ENCODE data around the gene SLC2A13. TPM values are rescaled to one million over a fixed set of nuclear protein-coding genes. Genes with fewer than 3 reads are reported as not detected.
A peak's percentile ranks its signal among the peaks of the same experiment; 100 is the strongest.

Gene SLC2A13
- total RNA-seq, 1 donor from 2014 or later, result 5.2 TPM

DNA sequence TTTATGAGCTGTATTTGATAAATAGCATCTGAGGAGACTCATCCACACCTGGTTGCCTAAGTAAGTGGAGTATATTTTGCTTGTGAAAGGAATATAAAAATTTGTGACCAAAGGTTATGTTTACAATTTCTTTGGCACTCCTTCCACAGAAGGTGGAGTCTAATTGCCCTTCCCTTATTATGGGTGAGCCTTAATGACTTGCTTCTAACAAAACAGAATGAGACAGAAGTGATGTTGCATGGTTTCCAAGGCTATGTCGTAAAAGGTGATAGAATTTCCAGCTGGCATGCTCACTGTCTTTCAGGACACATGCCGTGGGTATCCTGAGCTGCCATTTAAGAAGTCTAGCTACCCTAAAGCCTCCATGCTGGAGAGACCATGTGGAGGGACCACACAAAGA, 369.5 kb downstream of the SLC2A13 start:
- Mint-ChIP-seq H3K27me3 (ENCODE audit: unreplicated experiment) (no peaks in the 10 kb centered on the region), H3K4me1 (ENCODE audit: low read depth, unreplicated experiment) (no peaks in the 10 kb centered on the region), H3K4me3 (ENCODE audit: unreplicated experiment) (no peak overlapping the region), H3K27ac (ENCODE audit: unreplicated experiment) (no peak overlapping the region), H3K36me3 (ENCODE audit: unreplicated experiment) (peaks cover 19% of the 10 kb centered on the region), H3K9me3 (ENCODE audit: unreplicated experiment) (peaks cover 7% of the 10 kb centered on the region)
- DNase-seq, result no peak
- TF ChIP-seq, protein P1, sequence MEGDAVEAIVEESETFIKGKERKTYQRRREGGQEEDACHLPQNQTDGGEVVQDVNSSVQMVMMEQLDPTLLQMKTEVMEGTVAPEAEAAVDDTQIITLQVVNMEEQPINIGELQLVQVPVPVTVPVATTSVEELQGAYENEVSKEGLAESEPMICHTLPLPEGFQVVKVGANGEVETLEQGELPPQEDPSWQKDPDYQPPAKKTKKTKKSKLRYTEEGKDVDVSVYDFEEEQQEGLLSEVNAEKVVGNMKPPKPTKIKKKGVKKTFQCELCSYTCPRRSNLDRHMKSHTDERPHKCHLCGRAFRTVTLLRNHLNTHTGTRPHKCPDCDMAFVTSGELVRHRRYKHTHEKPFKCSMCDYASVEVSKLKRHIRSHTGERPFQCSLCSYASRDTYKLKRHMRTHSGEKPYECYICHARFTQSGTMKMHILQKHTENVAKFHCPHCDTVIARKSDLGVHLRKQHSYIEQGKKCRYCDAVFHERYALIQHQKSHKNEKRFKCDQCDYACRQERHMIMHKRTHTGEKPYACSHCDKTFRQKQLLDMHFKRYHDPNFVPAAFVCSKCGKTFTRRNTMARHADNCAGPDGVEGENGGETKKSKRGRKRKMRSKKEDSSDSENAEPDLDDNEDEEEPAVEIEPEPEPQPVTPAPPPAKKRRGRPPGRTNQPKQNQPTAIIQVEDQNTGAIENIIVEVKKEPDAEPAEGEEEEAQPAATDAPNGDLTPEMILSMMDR (IDR thresholded peaks at IDR 0.05; ENCODE audit: partially characterized antibody, unreplicated experiment), result no peak

DNA sequence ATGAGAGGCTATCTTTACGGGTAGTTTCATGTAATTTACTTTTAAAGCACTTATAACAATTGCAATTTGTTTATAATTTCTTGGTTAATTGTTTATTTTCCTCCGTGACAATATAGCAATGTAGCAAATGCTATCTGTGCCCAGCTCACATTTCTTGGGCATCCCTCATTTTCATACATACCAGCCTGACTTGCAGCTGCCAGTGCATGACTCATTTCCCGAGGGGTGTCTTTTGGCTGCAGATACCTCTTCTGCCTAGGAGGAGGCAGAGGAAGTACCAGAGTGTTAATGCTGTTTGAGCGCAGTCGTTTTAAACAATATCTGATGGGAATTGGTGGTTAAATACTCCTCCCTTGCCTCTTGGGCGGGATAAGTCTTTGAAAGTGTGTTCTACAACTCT, 382.1 kb downstream of the SLC2A13 start:
- H3K4me3 Mint-ChIP-seq (ENCODE audit: unreplicated experiment), result no peak overlapping the region
- TF ChIP-seq, protein P1 (IDR thresholded peaks at IDR 0.05; ENCODE audit: partially characterized antibody, unreplicated experiment), result no peak
- H3K4me1 Mint-ChIP-seq (ENCODE audit: low read depth, unreplicated experiment), result peaks cover 5% of the 10 kb centered on the region
- no peaks in the 10 kb centered on the region for H3K9me3 Mint-ChIP-seq (ENCODE audit: unreplicated experiment)
- H3K27me3 Mint-ChIP-seq (ENCODE audit: unreplicated experiment), result no peaks in the 10 kb centered on the region
- no peak overlapping the region for H3K27ac Mint-ChIP-seq (ENCODE audit: unreplicated experiment)
- H3K36me3 Mint-ChIP-seq (ENCODE audit: unreplicated experiment), result no peaks in the 10 kb centered on the region
- peak; percentile 35 for DNase-seq

DNA sequence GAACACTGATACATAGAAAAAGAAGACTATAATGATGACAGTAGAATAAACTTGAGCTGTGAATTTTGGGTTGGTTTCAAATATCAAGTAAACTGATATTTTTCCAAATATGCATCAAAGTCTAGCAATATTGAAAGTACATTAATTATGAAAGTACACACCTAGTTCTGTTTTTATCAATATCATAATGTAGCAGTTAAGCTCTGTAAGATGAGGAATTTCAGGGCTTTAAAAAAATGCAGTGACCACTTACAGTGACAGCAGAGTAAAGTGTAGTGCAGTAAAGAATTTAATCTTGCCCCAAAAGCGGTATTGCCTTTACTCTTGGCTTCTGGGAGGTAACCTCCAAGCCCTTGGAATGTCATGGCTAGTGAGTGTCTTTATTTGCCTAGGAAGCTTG, 383.4 kb downstream of the SLC2A13 start:
- TF ChIP-seq, protein P1 (IDR thresholded peaks at IDR 0.05; ENCODE audit: partially characterized antibody, unreplicated experiment), result no peak
- H3K36me3 Mint-ChIP-seq (ENCODE audit: unreplicated experiment), result no peaks in the 10 kb centered on the region
- no peak overlapping the region for H3K4me3 Mint-ChIP-seq (ENCODE audit: unreplicated experiment)
- no peaks in the 10 kb centered on the region for H3K27me3 Mint-ChIP-seq (ENCODE audit: unreplicated experiment)
- DNase-seq, result no peak
- H3K4me1 Mint-ChIP-seq (ENCODE audit: low read depth, unreplicated experiment), result peaks cover 5% of the 10 kb centered on the region
- H3K27ac Mint-ChIP-seq (ENCODE audit: unreplicated experiment), result no peak overlapping the region
- no peaks in the 10 kb centered on the region for H3K9me3 Mint-ChIP-seq (ENCODE audit: unreplicated experiment)

DNA sequence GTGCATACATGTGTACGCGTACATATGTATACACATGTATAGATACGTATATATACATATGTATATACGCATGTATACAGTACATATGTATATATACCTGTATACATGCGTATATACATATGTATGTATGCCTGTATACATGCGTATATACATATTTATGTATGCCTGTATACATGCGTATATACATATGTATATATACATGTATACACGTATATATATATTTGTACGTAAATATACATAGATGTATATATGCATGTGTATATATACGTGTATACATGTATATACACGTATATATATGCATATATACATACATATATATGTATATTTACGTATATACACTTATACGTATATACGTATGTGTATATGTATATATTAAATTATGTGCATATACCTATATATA, 392.3 kb downstream of the SLC2A13 start:
- Mint-ChIP-seq H3K27me3 (ENCODE audit: unreplicated experiment) (peaks cover 1% of the 10 kb centered on the region), H3K9me3 (ENCODE audit: unreplicated experiment) (no peaks in the 10 kb centered on the region)

DNA sequence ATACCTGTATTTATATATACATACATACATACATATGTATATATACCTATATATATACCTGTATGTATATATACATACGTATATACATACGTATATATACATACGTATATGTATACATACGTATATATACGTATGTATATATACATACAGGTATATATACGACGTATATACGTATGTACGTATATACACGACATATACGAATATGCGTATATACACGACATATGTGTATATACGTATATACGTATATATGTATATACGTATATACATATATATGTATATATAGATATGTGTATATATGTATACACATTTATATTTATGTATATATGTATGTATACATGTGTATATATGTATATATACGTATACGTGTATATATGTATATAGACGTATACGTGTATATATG, 393.5 kb downstream of the SLC2A13 start:
- Mint-ChIP-seq H3K4me3 (ENCODE audit: unreplicated experiment) (no peak overlapping the region), H3K9me3 (ENCODE audit: unreplicated experiment) (no peaks in the 10 kb centered on the region), H3K4me1 (ENCODE audit: low read depth, unreplicated experiment) (no peaks in the 10 kb centered on the region), H3K36me3 (ENCODE audit: unreplicated experiment) (no peaks in the 10 kb centered on the region), H3K27me3 (ENCODE audit: unreplicated experiment) (peaks cover under 1% of the 10 kb centered on the region), H3K27ac (ENCODE audit: unreplicated experiment) (no peak overlapping the region)
- no peak for DNase-seq
- TF ChIP-seq, protein P1 (IDR thresholded peaks at IDR 0.05; ENCODE audit: partially characterized antibody, unreplicated experiment), result no peak

More for the DNA sequence above, 392.3 kb downstream of the SLC2A13 start:
- no peak for DNase-seq
- H3K4me3 Mint-ChIP-seq (ENCODE audit: unreplicated experiment), result no peak overlapping the region
- H3K4me1 Mint-ChIP-seq (ENCODE audit: low read depth, unreplicated experiment), result no peaks in the 10 kb centered on the region
- no peaks in the 10 kb centered on the region for H3K36me3 Mint-ChIP-seq (ENCODE audit: unreplicated experiment)
- H3K27ac Mint-ChIP-seq (ENCODE audit: unreplicated experiment), result no peak overlapping the region
- TF ChIP-seq, protein P1 (IDR thresholded peaks at IDR 0.05; ENCODE audit: partially characterized antibody, unreplicated experiment), result no peak

Other genes starting within 250 kb of the SLC2A13 start
- gene LRRK2, start 118.9 kb upstream of the SLC2A13 start, total RNA-seq (ENCODE audit: unreplicated experiment), result not detected

Measured in glutamatergic neuron (in vitro differentiated cells).